SW480 (cell line): ENCODE data around the gene SLC25A21.

Experiments used
- DNase-seq: peaks from one replicate; pipeline ENCODE4 v3.0.0-alpha.2; 2016; ENCODE audit warnings: low spot score

Gene SLC25A21

DNA sequence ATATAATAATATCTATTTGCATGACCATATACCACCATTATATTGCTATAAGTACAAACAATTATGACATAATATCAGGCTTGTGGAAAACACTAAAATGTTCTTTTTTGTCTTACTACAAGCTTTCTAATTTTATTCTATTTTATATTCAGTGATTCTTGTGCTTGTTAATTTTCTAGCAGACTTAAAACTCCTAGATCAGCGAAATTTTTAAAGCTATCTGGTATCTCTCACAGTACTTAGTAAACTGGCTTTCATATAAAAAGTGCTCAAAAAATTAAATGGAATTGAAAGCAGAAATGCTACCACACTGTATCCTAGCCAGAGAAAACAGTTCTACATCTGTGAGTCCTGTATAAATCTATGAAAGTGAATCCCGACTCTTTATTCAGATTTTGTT is 405.4 kb downstream of the SLC25A21 start:
- no peak for DNase-seq

DNA sequence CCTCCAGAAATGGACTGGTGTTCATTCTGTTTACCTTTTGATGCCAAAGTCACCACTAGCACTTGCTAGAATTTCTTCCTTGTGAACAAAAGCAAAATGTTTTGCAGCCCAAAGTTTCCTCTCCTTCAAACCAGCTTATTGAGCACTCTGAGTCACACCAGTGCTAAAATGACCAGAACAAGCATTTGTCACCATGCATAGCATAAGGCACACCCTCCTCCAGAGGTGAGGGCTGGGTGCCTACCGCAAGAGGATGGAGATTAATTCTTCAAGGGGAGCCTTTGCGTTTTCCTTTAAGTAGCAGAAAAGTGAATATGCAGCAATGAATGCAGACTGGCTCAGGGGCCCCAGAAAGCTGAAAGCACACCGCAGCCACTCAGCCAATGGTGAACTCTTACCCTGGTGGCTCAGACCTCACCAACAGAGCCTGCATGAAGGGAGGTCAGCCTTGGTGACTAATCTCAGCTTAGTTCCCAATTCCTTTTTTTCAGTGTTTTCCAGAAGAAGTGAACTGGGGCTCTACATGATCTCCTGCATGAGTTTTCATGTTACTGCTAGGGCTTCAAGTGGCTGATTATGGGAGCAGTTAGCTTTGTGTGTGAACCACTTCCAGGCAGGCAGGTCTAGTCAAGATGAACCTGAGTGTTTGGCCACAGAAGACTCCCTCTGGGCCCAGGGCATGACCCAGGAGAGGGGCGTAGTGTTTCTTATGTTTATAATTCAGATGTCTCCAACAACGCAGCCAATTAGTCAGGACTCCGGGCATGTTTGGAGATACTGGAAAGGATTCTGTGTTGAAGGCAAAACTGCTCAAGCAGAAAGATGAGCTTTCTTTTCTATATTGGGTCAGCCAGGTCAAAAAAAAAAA is 414.4 kb downstream of the SLC25A21 start:
- no peak for DNase-seq

- no peak for DNase-seq
These were observed 416.2 kb downstream of the SLC25A21 start for GRCh38 chr14:36756226-36756625.

- DNase-seq: no peak
These were observed 416.6 kb downstream of the SLC25A21 start for GRCh38 chr14:36755756-36756155.

DNA sequence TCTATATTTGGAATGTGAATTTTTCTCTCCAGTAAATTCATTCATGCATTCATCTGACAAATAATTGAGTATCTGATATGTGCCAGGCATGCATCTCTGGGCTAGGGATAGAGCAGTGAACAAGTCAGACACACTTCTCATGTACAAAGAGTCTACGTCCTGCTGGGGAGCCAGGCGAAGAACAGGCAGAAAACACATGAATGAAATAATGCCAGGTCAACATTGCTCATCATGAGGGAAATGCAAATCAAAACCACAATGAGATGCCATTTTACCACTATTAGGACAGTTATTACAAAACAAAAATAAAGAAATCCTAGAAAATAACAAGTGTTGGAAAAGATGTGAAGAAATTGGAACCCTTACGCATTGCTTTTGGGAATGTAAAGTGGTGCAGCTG is 420.5 kb downstream of the SLC25A21 start:
- DNase-seq: no peak

GRCh38 chr14:36751106-36751505 is 421.3 kb downstream of the SLC25A21 start:
- no peak for DNase-seq

DNA sequence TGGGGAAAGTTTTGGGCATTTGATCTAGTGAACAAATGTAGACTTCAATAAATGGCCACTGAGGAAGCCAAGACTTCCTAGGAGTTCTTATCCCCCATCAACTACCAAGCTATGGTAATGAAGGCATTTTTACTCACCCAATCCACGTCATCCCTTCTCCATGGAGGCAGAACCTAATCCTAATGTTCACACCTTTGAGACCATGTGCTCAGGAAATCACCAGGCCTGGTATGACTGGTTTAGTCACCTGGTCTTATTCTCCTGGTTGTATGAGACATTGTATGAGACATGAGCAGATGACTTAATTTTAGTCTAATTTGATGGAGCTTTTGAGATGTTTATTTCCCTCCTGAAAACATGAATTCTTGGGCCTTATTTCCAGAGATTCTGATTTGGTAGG is 422.2 kb downstream of the SLC25A21 start:
- no peak for DNase-seq

DNA sequence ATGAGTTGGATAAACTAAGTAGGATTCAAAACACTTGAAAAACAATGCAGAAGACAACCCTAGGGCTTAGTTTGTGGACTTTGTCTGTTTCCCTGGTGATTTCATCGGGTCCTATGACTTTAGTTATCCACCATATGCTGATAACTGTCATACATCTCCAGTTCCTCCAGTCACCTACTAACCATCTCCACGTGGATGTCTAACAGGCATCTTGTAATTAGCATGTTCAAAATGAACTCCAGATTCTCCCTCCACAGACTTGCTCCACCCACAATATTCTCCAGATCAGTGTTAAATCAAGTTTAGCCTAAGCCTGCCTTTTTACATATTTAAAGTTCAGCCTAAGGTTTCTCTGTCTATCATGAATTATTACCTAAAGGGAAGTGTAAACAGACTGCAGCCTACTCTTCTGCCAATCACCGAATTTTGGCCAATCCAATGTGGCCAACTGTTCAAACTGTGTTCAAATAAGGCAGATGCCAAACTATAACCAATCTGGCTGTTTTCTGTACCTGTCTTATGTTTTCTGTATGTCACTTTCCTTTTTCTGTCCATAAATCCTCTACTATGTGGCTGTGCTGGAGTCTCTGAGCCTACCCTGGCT is 423.7 kb downstream of the SLC25A21 start:
- DNase-seq: no peak

- DNase-seq: peak; percentile 29
These were observed 424.8 kb downstream of the SLC25A21 start for GRCh38 chr14:36747411-36748184.

DNA sequence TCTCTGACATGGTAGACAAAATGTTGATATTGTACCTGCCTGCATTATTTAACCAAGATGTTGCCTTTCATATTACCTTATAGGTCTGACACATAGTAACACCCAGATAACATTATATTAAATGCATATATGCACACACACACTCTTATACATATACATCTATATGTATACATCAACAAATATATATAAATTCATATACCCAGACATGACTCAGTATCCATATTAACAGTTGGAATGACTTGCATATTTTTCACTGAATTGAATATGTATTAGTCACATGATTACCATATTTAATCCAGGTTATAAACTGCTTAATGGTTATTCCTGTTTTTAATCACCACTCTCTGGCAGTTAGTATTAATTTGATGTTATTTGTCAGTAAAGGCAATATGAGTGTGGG is 425.5 kb downstream of the SLC25A21 start:
- no peak for DNase-seq

- DNase-seq: no peak
These were observed 430.5 kb downstream of the SLC25A21 start for GRCh38 chr14:36741858-36742257.

GRCh38 chr14:36738269-36738668 is 434.1 kb downstream of the SLC25A21 start:
- DNase-seq: no peak

DNA sequence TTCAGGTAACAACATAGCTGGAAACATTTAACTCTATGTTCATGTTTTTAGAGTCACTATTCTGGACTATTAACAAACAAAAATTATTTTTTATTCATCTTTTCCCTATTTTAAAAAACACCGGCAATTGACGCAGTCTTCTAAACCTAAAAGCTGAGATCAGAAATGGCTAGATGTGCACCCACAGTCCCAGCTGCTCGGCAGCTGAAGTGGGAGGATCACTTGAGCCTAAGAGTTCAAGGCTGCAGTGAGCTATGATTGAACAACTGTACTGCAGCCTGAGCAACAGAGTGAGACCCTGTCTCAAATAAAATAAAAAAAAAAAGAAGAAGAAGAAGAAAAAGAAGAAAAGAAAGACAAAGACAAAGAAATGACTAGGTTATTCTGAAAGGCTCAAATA is 446.3 kb downstream of the SLC25A21 start:
- DNase-seq: no peak

DNA sequence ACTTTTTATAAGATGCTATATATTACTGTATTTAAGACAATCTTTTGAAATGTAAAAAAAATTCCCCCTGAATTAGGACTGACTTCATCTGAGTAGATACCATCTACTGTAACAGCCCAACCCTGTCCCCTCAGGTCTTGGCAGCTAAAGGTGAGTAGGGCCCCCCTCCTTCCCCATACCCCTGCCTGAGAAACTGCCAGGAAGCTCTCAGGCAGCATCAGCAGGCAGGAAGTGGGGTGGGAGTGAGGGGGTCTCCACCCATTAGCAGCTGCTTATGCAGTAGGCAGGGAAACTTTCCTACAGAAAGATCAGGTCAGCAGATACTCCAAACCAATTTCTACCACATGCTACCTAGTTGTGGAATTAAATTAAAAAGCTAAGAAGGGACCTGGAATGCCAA is 448.2 kb downstream of the SLC25A21 start:
- DNase-seq: no peak

DNA sequence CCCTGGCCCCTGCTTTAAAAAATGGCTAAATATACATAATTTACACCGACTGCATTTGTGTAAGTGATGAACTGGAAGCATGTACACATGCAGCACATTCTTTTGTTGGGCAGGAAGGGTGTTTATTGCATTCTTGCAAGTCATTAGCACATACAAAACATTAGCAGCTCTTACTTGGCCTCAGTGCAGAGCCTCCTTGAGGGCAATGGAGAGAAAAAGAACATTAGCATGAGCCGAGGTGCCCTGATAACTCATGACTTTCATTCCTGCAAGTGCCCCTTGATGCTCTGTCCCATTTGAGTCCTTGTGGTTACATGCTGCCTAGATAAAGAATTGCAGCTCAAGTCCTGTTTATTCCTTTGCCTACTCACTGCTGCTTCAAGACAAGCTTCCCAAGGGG is 448.9 kb downstream of the SLC25A21 start:
- no peak for DNase-seq

DNA sequence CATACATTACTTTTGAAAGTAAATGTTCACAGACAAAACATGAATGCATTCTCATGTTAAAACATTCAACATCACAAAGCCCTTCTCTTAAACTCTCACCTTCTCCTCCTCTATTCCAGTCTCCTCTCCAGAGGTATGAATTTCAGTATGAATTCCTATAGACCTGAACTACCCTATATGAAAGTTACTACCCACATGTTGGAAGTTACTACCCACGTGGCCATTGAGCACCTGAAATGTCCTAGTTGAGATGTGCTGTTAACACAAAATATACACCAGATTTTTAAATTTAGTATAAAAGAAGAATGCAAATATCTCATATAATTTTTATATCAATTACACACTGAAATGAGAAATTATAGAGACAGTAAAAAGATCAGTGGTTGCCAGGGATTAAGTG is 450.5 kb downstream of the SLC25A21 start:
- DNase-seq: no peak

DNA sequence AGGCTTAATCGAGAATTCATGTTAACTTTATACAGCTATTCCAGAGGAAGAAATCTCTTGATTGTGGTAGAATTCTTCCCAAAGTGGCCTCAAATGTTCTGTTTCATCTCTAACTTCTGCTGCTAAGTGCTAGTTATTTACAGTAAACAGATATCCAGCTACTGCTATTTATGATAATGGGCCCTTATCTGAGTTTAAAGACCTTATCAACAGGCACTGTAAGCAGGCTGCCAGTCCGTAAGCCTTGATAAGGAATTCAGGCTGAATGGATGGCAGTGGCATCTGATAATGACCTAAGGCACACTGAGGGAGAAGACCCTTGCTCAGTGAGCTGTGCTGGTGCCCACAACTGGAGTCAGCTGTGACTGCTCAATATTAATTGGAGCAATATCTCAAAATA is 451.7 kb downstream of the SLC25A21 start:
- no peak for DNase-seq

- no peak for DNase-seq
These were observed 452.6 kb downstream of the SLC25A21 start for GRCh38 chr14:36719823-36720222.

GRCh38 chr14:36718216-36718615 is 454.2 kb downstream of the SLC25A21 start:
- no peak for DNase-seq

- no peak for DNase-seq
These were observed 455.0 kb downstream of the SLC25A21 start for GRCh38 chr14:36717363-36717762.

- no peak for DNase-seq
These were observed 455.7 kb downstream of the SLC25A21 start for GRCh38 chr14:36716614-36717184.

GRCh38 chr14:36713960-36714703 is 458.3 kb downstream of the SLC25A21 start:
- DNase-seq: no peak
